ENCODE measurements around the gene ZNRF3.

Gene ZNRF3

GRCh38 chr22:28920757-28921584 lies 37.6 kb downstream of the ZNRF3 start:
- H3K9ac ChIP-seq (ENCODE audit: low read depth, low read length) = no peak overlapping the region
- no peak overlapping the region for H3K27ac ChIP-seq (ENCODE audit: low read length)
- H3K4me3 ChIP-seq (ENCODE audit: low read depth in 1 of 2, low read length in 2 of 2) = no peak overlapping the region
- H3K4me1 ChIP-seq (ENCODE audit: insufficient read depth, low read length) = no peaks in the 10 kb centered on the region
- no peak overlapping the region for H3K4me2 ChIP-seq (ENCODE audit: insufficient read depth, low read length)
- H2AFZ ChIP-seq (ENCODE audit: low read depth, low read length) = no peak overlapping the region
- H3K79me2 ChIP-seq (ENCODE audit: insufficient read depth, low read length) = no peaks in the 10 kb centered on the region
- no peaks in the 10 kb centered on the region for H3K27me3 ChIP-seq (ENCODE audit: insufficient read depth, low read length, poor library complexity)
- H3K36me3 ChIP-seq (ENCODE audit: insufficient read depth, low read length) = no peaks in the 10 kb centered on the region
- H3K9me3 ChIP-seq (ENCODE audit: insufficient read depth, low read length, severe bottlenecking) = no peaks in the 10 kb centered on the region
- DNase-seq = peak; percentile 69
- TF ChIP-seq EZH2 (IDR thresholded peaks at IDR 0.05; ENCODE audit: borderline replicate concordance, low read depth, low read length, severe bottlenecking) = no peak
- no peak for TF ChIP-seq CTCF (IDR thresholded peaks at IDR 0.05; ENCODE audit: borderline replicate concordance, extremely low read depth, low read length, poor library complexity, severe bottlenecking)
- peak; percentile 86 for ATAC-seq (ENCODE audit: insufficient read depth, low read depth)
- peaks cover 76% of the 10 kb centered on the region for H4K20me1 ChIP-seq (ENCODE audit: insufficient read depth, low read length)

- DNase-seq = no peak
- no peaks in the 10 kb centered on the region for H3K79me2 ChIP-seq (ENCODE audit: insufficient read depth, low read length)
- TF ChIP-seq EZH2 (IDR thresholded peaks at IDR 0.05; ENCODE audit: borderline replicate concordance, low read depth, low read length, severe bottlenecking) (no peak), CTCF (IDR thresholded peaks at IDR 0.05; ENCODE audit: borderline replicate concordance, extremely low read depth, low read length, poor library complexity, severe bottlenecking) (no peak)
- no peak overlapping the region for H3K4me2 ChIP-seq (ENCODE audit: insufficient read depth, low read length)
- H3K36me3 ChIP-seq (ENCODE audit: insufficient read depth, low read length) = no peaks in the 10 kb centered on the region
- H3K27me3 ChIP-seq (ENCODE audit: insufficient read depth, low read length, poor library complexity) = no peaks in the 10 kb centered on the region
- no peak for ATAC-seq (ENCODE audit: insufficient read depth, low read depth)
- peaks cover 77% of the 10 kb centered on the region for H4K20me1 ChIP-seq (ENCODE audit: insufficient read depth, low read length)
- H3K27ac ChIP-seq (ENCODE audit: low read length) = no peak overlapping the region
- no peak overlapping the region for H3K4me3 ChIP-seq (ENCODE audit: low read depth in 1 of 2, low read length in 2 of 2)
- H2AFZ ChIP-seq (ENCODE audit: low read depth, low read length) = no peak overlapping the region
- H3K9ac ChIP-seq (ENCODE audit: low read depth, low read length) = no peak overlapping the region
- no peaks in the 10 kb centered on the region for H3K9me3 ChIP-seq (ENCODE audit: insufficient read depth, low read length, severe bottlenecking)
- no peaks in the 10 kb centered on the region for H3K4me1 ChIP-seq (ENCODE audit: insufficient read depth, low read length)
Observed at GRCh38 chr22:28921585-28921879, 38.2 kb downstream of the ZNRF3 start.

GRCh38 chr22:28922540-28923244 lies 39.3 kb downstream of the ZNRF3 start:
- Histone ChIP-seq H3K27me3 (ENCODE audit: insufficient read depth, low read length, poor library complexity) (no peaks in the 10 kb centered on the region), H3K9ac (ENCODE audit: low read depth, low read length) (no peak overlapping the region), H3K9me3 (ENCODE audit: insufficient read depth, low read length, severe bottlenecking) (no peaks in the 10 kb centered on the region), H3K36me3 (ENCODE audit: insufficient read depth, low read length) (no peaks in the 10 kb centered on the region), H3K27ac (ENCODE audit: low read length) (no peak overlapping the region), H3K4me2 (ENCODE audit: insufficient read depth, low read length) (no peak overlapping the region), H3K4me1 (ENCODE audit: insufficient read depth, low read length) (no peaks in the 10 kb centered on the region), H4K20me1 (ENCODE audit: insufficient read depth, low read length) (peaks cover 69% of the 10 kb centered on the region), H3K79me2 (ENCODE audit: insufficient read depth, low read length) (no peaks in the 10 kb centered on the region), H3K4me3 (ENCODE audit: low read depth in 1 of 2, low read length in 2 of 2) (no peak overlapping the region), H2AFZ (ENCODE audit: low read depth, low read length) (no peak overlapping the region)
- TF ChIP-seq EZH2 (IDR thresholded peaks at IDR 0.05; ENCODE audit: borderline replicate concordance, low read depth, low read length, severe bottlenecking) = no peak
- ATAC-seq (ENCODE audit: insufficient read depth, low read depth) = no peak
- DNase-seq = no peak
